ENCODE data around the gene AIG1.
"Not testable (repeated sequence)": the region's sequence is repeated elsewhere in the genome, so short reads cannot be mapped to it uniquely, and the experiment has no call there.

The AIG1 gene

GRCh38 chr6:143167224-143167623, 106.5 kb downstream of the AIG1 start:
- no peak for ATAC-seq

GRCh38 chr6:143168396-143168816, 107.7 kb downstream of the AIG1 start:
- ATAC-seq, result not testable (repeated sequence)

- no peak for ATAC-seq
Observed at GRCh38 chr6:143169440-143169839, 108.8 kb downstream of the AIG1 start.

- no peak for ATAC-seq
Observed at GRCh38 chr6:143174516-143174915, 113.8 kb downstream of the AIG1 start.

GRCh38 chr6:143174951-143175350, 114.3 kb downstream of the AIG1 start:
- ATAC-seq, result no peak

- no peak for ATAC-seq
Observed at GRCh38 chr6:143176090-143177021, 115.7 kb downstream of the AIG1 start.

GRCh38 chr6:143177706-143178105, 117.0 kb downstream of the AIG1 start:
- no peak for ATAC-seq

GRCh38 chr6:143179096-143179495, 118.4 kb downstream of the AIG1 start:
- no peak for ATAC-seq

GRCh38 chr6:143179901-143180612, 119.4 kb downstream of the AIG1 start:
- no peak for ATAC-seq

- ATAC-seq, result no peak
Observed at GRCh38 chr6:143180826-143181225, 120.1 kb downstream of the AIG1 start.

- no peak for ATAC-seq
Observed at GRCh38 chr6:143183666-143184065, 123.0 kb downstream of the AIG1 start.

- no peak for ATAC-seq
Observed at GRCh38 chr6:143185288-143185687, 124.6 kb downstream of the AIG1 start.

- no peak for ATAC-seq
Observed at GRCh38 chr6:143187238-143187923, 126.7 kb downstream of the AIG1 start.

GRCh38 chr6:143188292-143188691, 127.6 kb downstream of the AIG1 start:
- no peak for ATAC-seq

GRCh38 chr6:143191361-143191760, 130.7 kb downstream of the AIG1 start:
- no peak for ATAC-seq

- no peak for ATAC-seq
Observed at GRCh38 chr6:143192766-143193165, 132.1 kb downstream of the AIG1 start.

GRCh38 chr6:143193571-143194094, 132.9 kb downstream of the AIG1 start:
- no peak for ATAC-seq

- no peak for ATAC-seq
Observed at GRCh38 chr6:143194095-143194589, 133.5 kb downstream of the AIG1 start.

- no peak for ATAC-seq
Observed at GRCh38 chr6:143195349-143195845, 134.7 kb downstream of the AIG1 start.

- ATAC-seq, result no peak
Observed at GRCh38 chr6:143196525-143197225, 136.0 kb downstream of the AIG1 start.

GRCh38 chr6:143197377-143197776, 136.7 kb downstream of the AIG1 start:
- ATAC-seq, result no peak

GRCh38 chr6:143198312-143198711, 137.6 kb downstream of the AIG1 start:
- ATAC-seq, result no peak
